Vagina (tissue), 2 donors: ENCODE measurements around the gene RTN4IP1. TPM values are rescaled to one million over a fixed set of nuclear protein-coding genes. Genes with fewer than 3 reads are reported as not detected.
"Not testable (repeated sequence)": the region's sequence is repeated elsewhere in the genome, so short reads cannot be mapped to it uniquely, and the experiment has no call there.

Experiments used
- DNase-seq, 2 donors: peaks; one replicate each; pipeline ENCODE4 v3.0.0-alpha.2; 2017; ENCODE audit errors: extremely low spot score in 2 of 2
- H3K27ac ChIP-seq: fragments of 200-600 bp; sonication (generic); one replicate; pipeline ENCODE4 v1.5.1; 2019
- H3K27me3 ChIP-seq: fragments of 200-600 bp; sonication (generic); one replicate; pipeline ENCODE4 v1.5.1; 2019
- H3K36me3 ChIP-seq, 2 donors: fragments of 200-600 bp; sonication (generic); one replicate each; pipeline ENCODE4 v1.5.1; 2017 to 2019
- H3K4me1 ChIP-seq: fragments of 200-600 bp; sonication (generic); one replicate; pipeline ENCODE4 v1.5.1; 2019
- H3K4me3 ChIP-seq, 2 donors: fragments of 200-600 bp; sonication (generic); 1 replicate in 1 of 2; 2 replicates in 1 of 2; pipeline ENCODE4 v1.5.1; 2016 to 2019
- H3K9me3 ChIP-seq: fragments of 200-600 bp; sonication (generic); one replicate; pipeline ENCODE4 v1.5.1; 2019
- POLR2A ChIP-seq, 2 donors: fragments of 450-650 bp; IDR thresholded peaks; one replicate each; pipeline ENCODE4 v1.6.1; 2017; ENCODE audit warnings: antibody characterized with exemption in 2 of 2, mild to moderate bottlenecking in 2 of 2, moderate library complexity in 2 of 2
- POLR2AphosphoS5 ChIP-seq, 2 donors: sonication (generic); formaldehyde crosslinking; IDR thresholded peaks; one replicate each; pipeline ENCODE4 v1.9.0; 2017; ENCODE audit warnings: antibody characterized with exemption in 2 of 2, mild to moderate bottlenecking in 2 of 2, low read depth in 1 of 2; ENCODE audit not compliant: insufficient read depth in 1 of 2
- intact Hi-C: fragments of 100-400 bp; cut with DNase I; formaldehyde crosslinking; loops from one replicate; pipeline ENCODE4 v1.15.1; 2023
- total RNA-seq: library from RNA; depleted of rRNA; stranded (reverse); fragments of >200 nt; gene quantifications from one replicate; pipeline ENCODE4 v1.2.3, GENCODE V29; 2016
- TF ChIP-seq, protein P1 (sequence below), 3 experiments: fragments of 450-650 bp in 2 of 3; fragments of 200-600 bp in 1 of 3; sonication (generic) in 1 of 3; IDR thresholded peaks; one replicate each; pipeline ENCODE4 v1.5.1; 2017 to 2019; ENCODE audit warnings: antibody characterized with exemption in 3 of 3, mild to moderate bottlenecking in 2 of 3, moderate library complexity in 2 of 3

RTN4IP1 gene
- total RNA-seq, 1 donor from 2014 or later = 2.9 TPM

DNA sequence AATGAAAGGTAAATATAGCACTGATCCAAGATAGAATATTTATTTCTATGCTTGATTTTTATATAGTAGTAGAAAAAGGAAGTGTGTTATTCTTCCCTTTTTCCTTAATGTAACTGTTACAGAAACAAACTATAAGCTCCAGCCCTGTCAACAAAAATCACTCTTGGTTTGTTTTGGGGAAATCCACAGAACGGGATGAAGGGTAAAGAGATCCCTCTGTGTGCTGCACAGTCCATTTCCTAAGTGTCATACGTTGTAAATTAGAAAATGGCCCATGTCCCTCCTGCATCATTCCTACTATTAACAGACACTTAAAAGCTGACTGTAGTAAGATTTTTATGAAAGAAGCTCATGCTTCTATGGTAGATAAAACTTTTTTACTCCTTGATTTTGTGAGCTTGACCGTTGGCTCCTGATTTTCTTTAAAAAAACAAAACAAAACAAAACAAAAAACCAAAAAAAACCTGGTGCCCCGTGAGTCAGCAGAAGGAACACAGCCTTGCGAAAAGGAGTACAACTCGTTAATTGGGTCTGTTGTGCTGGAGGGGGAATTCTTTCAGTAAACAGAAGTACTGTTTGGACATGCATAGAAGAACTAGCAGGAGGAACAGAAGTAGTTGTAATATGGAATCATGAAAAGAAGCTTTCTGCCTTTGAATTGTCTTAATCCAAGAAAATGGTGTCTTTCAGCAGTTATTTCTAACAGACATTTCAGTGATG is 67.5 kb downstream of the RTN4IP1 start:
- intact Hi-C loops = loop anchor here (10.0 kb wide), 1 partner anchor 217 kb away; no protein-coding TSS in a partner anchor
- Histone ChIP-seq H3K27ac (peak overlapping the region; percentile 67), H3K36me3 (no peaks in the 10 kb centered on the region)

DNA sequence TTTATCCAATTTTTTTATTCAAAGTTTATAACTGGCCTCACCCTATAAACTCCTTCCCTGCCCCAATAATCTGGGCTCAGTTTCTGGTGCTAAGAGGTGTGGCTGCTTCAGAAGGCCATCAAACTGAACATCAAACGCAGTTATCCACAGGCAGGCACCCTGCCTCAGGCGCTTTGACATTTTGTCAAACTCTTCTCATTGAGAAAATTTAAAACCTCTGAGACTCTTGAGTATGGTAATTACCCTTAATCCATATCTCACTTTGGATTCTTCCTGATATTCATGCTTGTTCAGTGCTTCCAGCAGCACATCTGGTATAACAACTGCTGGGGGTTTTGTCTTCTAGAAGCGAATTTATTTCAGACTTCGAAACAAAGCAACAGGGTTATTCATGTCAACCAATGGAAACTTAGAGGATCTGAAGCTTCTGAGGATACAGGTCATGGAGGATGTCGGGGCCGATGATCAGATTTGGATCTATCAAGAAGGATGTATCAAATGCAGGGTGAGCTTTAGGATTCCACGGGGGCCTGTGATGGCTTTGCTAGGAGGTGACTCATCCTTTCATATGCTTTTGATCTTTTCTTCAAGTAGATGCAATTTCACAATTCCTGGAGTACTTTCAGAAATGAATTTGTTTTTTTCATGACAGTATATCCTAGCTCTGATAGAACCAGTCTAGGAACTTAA is 68.2 kb downstream of the RTN4IP1 start:
- intact Hi-C loops = loop anchor here (10.0 kb wide), 1 partner anchor 216 kb away; no protein-coding TSS in a partner anchor
- H3K27ac ChIP-seq = peak overlapping the region; percentile 67

More for the DNA sequence above, 67.5 kb downstream of the RTN4IP1 start:
- no peaks in the 10 kb centered on the region for H3K27me3 ChIP-seq
- TF ChIP-seq POLR2AphosphoS5 (IDR thresholded peaks at IDR 0.05; ENCODE audit: insufficient read depth in 1 of 2, low read depth in 1 of 2) (peak in 1 of 2 donors; percentile 65), POLR2A (IDR thresholded peaks at IDR 0.05) (no peak)
- no peak overlapping the region for H3K4me3 ChIP-seq
- H3K4me1 ChIP-seq = peaks cover 27% of the 10 kb centered on the region
- H3K9me3 ChIP-seq = no peaks in the 10 kb centered on the region
- no peak for DNase-seq

DNA sequence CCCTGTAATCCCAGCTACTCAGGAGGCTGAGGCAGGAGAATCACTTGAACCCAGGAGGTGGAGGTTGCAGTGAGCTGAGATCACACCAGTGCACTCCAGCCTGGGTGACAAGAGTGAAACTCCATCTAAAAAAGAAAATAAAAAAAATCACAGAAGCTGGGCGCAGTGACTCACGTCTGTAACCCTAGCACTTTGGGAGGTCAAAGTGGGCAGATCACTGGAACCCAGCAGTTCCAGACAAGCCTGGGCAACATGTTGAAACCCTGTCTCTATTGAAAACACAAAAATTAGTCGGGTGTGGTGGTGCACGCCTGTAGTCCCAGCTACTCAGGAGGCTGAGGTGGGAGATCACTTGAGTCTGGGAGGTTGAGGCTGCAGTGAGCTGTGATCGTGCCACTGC is 69.6 kb downstream of the RTN4IP1 start:
- H3K36me3 ChIP-seq = not testable (repeated sequence)

More for the DNA sequence above, 68.2 kb downstream of the RTN4IP1 start:
- Histone ChIP-seq H3K4me3 (no peak overlapping the region), H3K4me1 (peaks cover 27% of the 10 kb centered on the region), H3K36me3 (no peaks in the 10 kb centered on the region), H3K27me3 (no peaks in the 10 kb centered on the region), H3K9me3 (no peaks in the 10 kb centered on the region)
- DNase-seq = no peak
- TF ChIP-seq POLR2A (IDR thresholded peaks at IDR 0.05) (no peak), POLR2AphosphoS5 (IDR thresholded peaks at IDR 0.05; ENCODE audit: insufficient read depth in 1 of 2, low read depth in 1 of 2) (no peak)
- TF ChIP-seq, protein P1, sequence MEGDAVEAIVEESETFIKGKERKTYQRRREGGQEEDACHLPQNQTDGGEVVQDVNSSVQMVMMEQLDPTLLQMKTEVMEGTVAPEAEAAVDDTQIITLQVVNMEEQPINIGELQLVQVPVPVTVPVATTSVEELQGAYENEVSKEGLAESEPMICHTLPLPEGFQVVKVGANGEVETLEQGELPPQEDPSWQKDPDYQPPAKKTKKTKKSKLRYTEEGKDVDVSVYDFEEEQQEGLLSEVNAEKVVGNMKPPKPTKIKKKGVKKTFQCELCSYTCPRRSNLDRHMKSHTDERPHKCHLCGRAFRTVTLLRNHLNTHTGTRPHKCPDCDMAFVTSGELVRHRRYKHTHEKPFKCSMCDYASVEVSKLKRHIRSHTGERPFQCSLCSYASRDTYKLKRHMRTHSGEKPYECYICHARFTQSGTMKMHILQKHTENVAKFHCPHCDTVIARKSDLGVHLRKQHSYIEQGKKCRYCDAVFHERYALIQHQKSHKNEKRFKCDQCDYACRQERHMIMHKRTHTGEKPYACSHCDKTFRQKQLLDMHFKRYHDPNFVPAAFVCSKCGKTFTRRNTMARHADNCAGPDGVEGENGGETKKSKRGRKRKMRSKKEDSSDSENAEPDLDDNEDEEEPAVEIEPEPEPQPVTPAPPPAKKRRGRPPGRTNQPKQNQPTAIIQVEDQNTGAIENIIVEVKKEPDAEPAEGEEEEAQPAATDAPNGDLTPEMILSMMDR (IDR thresholded peaks at IDR 0.05) = no peak

DNA sequence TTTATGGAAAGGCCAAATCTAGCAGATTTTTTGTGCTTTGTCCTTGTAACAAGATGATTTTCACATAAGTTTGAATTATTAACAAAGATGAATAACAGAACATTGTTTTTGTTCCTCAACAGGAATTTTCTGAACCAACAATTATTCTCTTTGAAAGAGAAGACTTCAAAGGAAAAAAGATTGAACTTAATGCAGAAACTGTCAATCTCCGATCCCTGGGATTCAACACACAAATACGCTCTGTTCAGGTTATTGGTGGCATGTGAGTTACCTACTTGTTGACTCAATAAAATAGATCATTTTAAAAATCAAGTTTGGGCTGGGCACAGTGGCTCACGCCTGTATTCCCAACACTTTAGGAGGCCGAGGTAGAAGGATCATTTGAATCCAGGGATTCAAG is 70.9 kb downstream of the RTN4IP1 start:
- Histone ChIP-seq H3K36me3 (peaks cover 0 to 19% of the 10 kb centered on the region in 2 donors), H3K4me3 (no peak overlapping the region), H3K4me1 (peaks cover 26% of the 10 kb centered on the region), H3K27me3 (no peaks in the 10 kb centered on the region), H3K27ac (no peak overlapping the region), H3K9me3 (no peaks in the 10 kb centered on the region)
- DNase-seq = no peak
- TF ChIP-seq POLR2A (IDR thresholded peaks at IDR 0.05) = no peak
- TF ChIP-seq POLR2AphosphoS5 (IDR thresholded peaks at IDR 0.05; ENCODE audit: insufficient read depth in 1 of 2, low read depth in 1 of 2) = no peak
- TF ChIP-seq, protein P1 (IDR thresholded peaks at IDR 0.05) = no peak
- intact Hi-C loops = no loop called here

More for the DNA sequence above, 69.6 kb downstream of the RTN4IP1 start:
- not testable (repeated sequence) for H3K4me3 ChIP-seq, H3K27me3 ChIP-seq, H3K9me3 ChIP-seq, DNase-seq, H3K27ac ChIP-seq
- H3K4me1 ChIP-seq = peaks cover 27% of the 10 kb centered on the region
- intact Hi-C loops = loop anchor here (10.0 kb wide), 1 partner anchor 215 kb away; no protein-coding TSS in a partner anchor

DNA sequence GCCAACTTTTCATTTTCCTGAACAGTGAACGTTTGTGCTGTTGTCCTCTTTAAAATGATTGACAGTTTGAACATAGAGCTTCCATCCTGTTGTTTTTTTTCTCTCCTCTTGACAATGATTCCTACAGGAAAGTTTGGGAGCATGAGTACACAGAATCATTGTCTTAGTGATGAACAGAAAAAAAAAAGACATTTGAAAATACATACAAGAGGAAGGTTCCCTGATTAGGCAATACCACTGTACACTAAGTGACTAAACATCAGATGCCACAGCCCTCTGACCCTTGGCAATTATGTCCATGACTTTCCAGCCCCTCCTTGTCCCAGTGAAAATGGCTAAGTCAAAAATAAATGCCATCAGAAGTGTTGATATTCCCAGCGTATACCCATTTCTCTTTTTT is 71.5 kb downstream of the RTN4IP1 start:
- Histone ChIP-seq H3K27ac (no peak overlapping the region), H3K36me3 (peaks cover 0 to 21% of the 10 kb centered on the region in 2 donors), H3K9me3 (no peaks in the 10 kb centered on the region), H3K4me1 (peaks cover 21% of the 10 kb centered on the region), H3K4me3 (no peak overlapping the region), H3K27me3 (no peaks in the 10 kb centered on the region)
- TF ChIP-seq POLR2A (IDR thresholded peaks at IDR 0.05) = no peak
- TF ChIP-seq, protein P1 (IDR thresholded peaks at IDR 0.05) = no peak
- no peak for TF ChIP-seq POLR2AphosphoS5 (IDR thresholded peaks at IDR 0.05; ENCODE audit: insufficient read depth in 1 of 2, low read depth in 1 of 2)
- no peak for DNase-seq
- intact Hi-C loops = no loop called here
